Measurements from ENCODE around the gene ZMYM4. TPM values are rescaled to one million over a fixed set of nuclear protein-coding genes. Genes with fewer than 3 reads are reported as not detected.

The ZMYM4 gene
- total RNA-seq, 2 experiments from 2014 or later = 21.1 to 54.3 TPM

- H3K36me3 ChIP-seq (ENCODE audit: insufficient read depth, low read length) = peaks cover 24% of the 10 kb centered on the region; the same call in 1 of the 2 replicates
- TSS peak; percentile 58 for BruUV-seq (replicated peaks)
- intact Hi-C loops (cut with micrococcal nuclease; ENCODE audit: unreplicated experiment) = no loop called here
- POLR2A ChIA-PET = no interaction called here
- CTCF ChIA-PET (ENCODE audit: unreplicated experiment) = no interaction called here
- H3K4me2 ChIP-seq (ENCODE audit: low read length) = no peak overlapping the region
- TF ChIP-seq CTCF (conservative IDR thresholded peaks at IDR 0.05; ENCODE audit: low read length) (no peak), EZH2phosphoT487 (IDR thresholded peaks at IDR 0.05; ENCODE audit: borderline replicate concordance, low read depth, low read length) (no peak)
- H3K4me3 ChIP-seq (ENCODE audit: low read depth, low read length, poor library complexity, severe bottlenecking) = no peak overlapping the region
- H3K9me3 ChIP-seq (ENCODE audit: low read length) = no peaks in the 10 kb centered on the region
- no peak for DNase-seq (ENCODE audit: low spot score)
- no peak overlapping the region for H3K27ac ChIP-seq (ENCODE audit: low read depth, low read length, poor library complexity, severe bottlenecking)
- H3K9me2 ChIP-seq (ENCODE audit: insufficient read depth, low read length) = no peaks in the 10 kb centered on the region
- H4K20me1 ChIP-seq (ENCODE audit: insufficient read depth, low read length) = no peaks in the 10 kb centered on the region
- H3K4me1 ChIP-seq (ENCODE audit: insufficient read depth, low read length, poor library complexity, severe bottlenecking) = no peaks in the 10 kb centered on the region
- no peak overlapping the region for H2AFZ ChIP-seq (ENCODE audit: low read length)
- no peaks in the 10 kb centered on the region for H3K79me2 ChIP-seq (ENCODE audit: insufficient read depth, low read depth, low read length)
Measured at GRCh38 chr1:35433714-35434113, 165.2 kb downstream of the ZMYM4 start.

GRCh38 chr1:35434703-35435102 is 166.2 kb downstream of the ZMYM4 start:
- no peak overlapping the region for H3K4me3 ChIP-seq (ENCODE audit: low read depth, low read length, poor library complexity, severe bottlenecking)
- no peaks in the 10 kb centered on the region for H3K9me3 ChIP-seq (ENCODE audit: low read length)
- DNase-seq (ENCODE audit: low spot score) = no peak
- H3K9me2 ChIP-seq (ENCODE audit: insufficient read depth, low read length) = no peaks in the 10 kb centered on the region
- H3K79me2 ChIP-seq (ENCODE audit: insufficient read depth, low read depth, low read length) = no peaks in the 10 kb centered on the region
- H2AFZ ChIP-seq (ENCODE audit: low read length) = no peak overlapping the region
- CTCF ChIA-PET (ENCODE audit: unreplicated experiment) = no interaction called here
- POLR2A ChIA-PET = no interaction called here
- H3K4me1 ChIP-seq (ENCODE audit: insufficient read depth, low read length, poor library complexity, severe bottlenecking) = no peaks in the 10 kb centered on the region
- TF ChIP-seq CTCF (conservative IDR thresholded peaks at IDR 0.05; ENCODE audit: low read length) = no peak
- no peak for TF ChIP-seq EZH2phosphoT487 (IDR thresholded peaks at IDR 0.05; ENCODE audit: borderline replicate concordance, low read depth, low read length)
- intact Hi-C loops (cut with micrococcal nuclease; ENCODE audit: unreplicated experiment) = no loop called here
- peaks cover 21% of the 10 kb centered on the region; the same call in 1 of the 2 replicates for H3K36me3 ChIP-seq (ENCODE audit: insufficient read depth, low read length)
- H3K27ac ChIP-seq (ENCODE audit: low read depth, low read length, poor library complexity, severe bottlenecking) = no peak overlapping the region
- BruUV-seq (replicated peaks) = no TSS peak
- H3K4me2 ChIP-seq (ENCODE audit: low read length) = no peak overlapping the region
- H4K20me1 ChIP-seq (ENCODE audit: insufficient read depth, low read length) = no peaks in the 10 kb centered on the region

GRCh38 chr1:35436078-35436477 is 167.6 kb downstream of the ZMYM4 start:
- POLR2A ChIA-PET = no interaction called here
- intact Hi-C loops (cut with micrococcal nuclease; ENCODE audit: unreplicated experiment) = no loop called here
- BruUV-seq (replicated peaks) = no TSS peak

More at GRCh38 chr1:35436078-35436477, 167.6 kb downstream of the ZMYM4 start:
- no peak for TF ChIP-seq EZH2phosphoT487 (IDR thresholded peaks at IDR 0.05; ENCODE audit: borderline replicate concordance, low read depth, low read length)
- TF ChIP-seq CTCF (conservative IDR thresholded peaks at IDR 0.05; ENCODE audit: low read length) = no peak
- no peaks in the 10 kb centered on the region for H3K4me1 ChIP-seq (ENCODE audit: insufficient read depth, low read length, poor library complexity, severe bottlenecking)
- CTCF ChIA-PET (ENCODE audit: unreplicated experiment) = no interaction called here
- H3K27ac ChIP-seq (ENCODE audit: low read depth, low read length, poor library complexity, severe bottlenecking) = no peak overlapping the region
- no peaks in the 10 kb centered on the region for H3K9me3 ChIP-seq (ENCODE audit: low read length)
- peaks cover 26% of the 10 kb centered on the region; the same call in 1 of the 2 replicates for H3K36me3 ChIP-seq (ENCODE audit: insufficient read depth, low read length)
- no peak overlapping the region for H3K4me3 ChIP-seq (ENCODE audit: low read depth, low read length, poor library complexity, severe bottlenecking)
- no peaks in the 10 kb centered on the region for H3K9me2 ChIP-seq (ENCODE audit: insufficient read depth, low read length)
- H4K20me1 ChIP-seq (ENCODE audit: insufficient read depth, low read length) = no peaks in the 10 kb centered on the region
- H3K79me2 ChIP-seq (ENCODE audit: insufficient read depth, low read depth, low read length) = no peaks in the 10 kb centered on the region
- H3K4me2 ChIP-seq (ENCODE audit: low read length) = no peak overlapping the region
- H2AFZ ChIP-seq (ENCODE audit: low read length) = no peak overlapping the region
- no peak for DNase-seq (ENCODE audit: low spot score)

Measured in OCI-LY7 (cell line).